ENCODE data around the gene GPX7.
"Not testable (repeated sequence)": the region's sequence is repeated elsewhere in the genome, so short reads cannot be mapped to it uniquely, and the experiment has no call there.

The GPX7 gene

GRCh38 chr1:52571783-52572182 lies 30.4 kb upstream of the GPX7 start:
- in situ Hi-C loops (cut with HindIII; ENCODE audit: low sequenced_read_pairs) = loop anchor here (5.0 kb wide), 2 partner anchors 36 to 91 kb away; no protein-coding TSS in a partner anchor

GRCh38 chr1:52572387-52572786 lies 29.8 kb upstream of the GPX7 start:
- H3K4me3 ChIP-seq (ENCODE audit: low read depth, low read length) = no peak overlapping the region
- TF ChIP-seq CTCF (IDR thresholded peaks at IDR 0.05; ENCODE audit: low read depth, low read length, missing control alignments) = no peak
- in situ Hi-C loops (cut with HindIII; ENCODE audit: low sequenced_read_pairs) = loop anchor here (5.0 kb wide), 2 partner anchors 35 to 90 kb away; no protein-coding TSS in a partner anchor
- DNase-seq (ENCODE audit: low read depth) = no peak

More at GRCh38 chr1:52571783-52572182, 30.4 kb upstream of the GPX7 start:
- TF ChIP-seq CTCF (IDR thresholded peaks at IDR 0.05; ENCODE audit: low read depth, low read length, missing control alignments) = no peak
- H3K4me3 ChIP-seq (ENCODE audit: low read depth, low read length) = no peak overlapping the region
- no peak for DNase-seq (ENCODE audit: low read depth)

- peak; percentile 92 for DNase-seq (ENCODE audit: low read depth)
- in situ Hi-C loops (cut with HindIII; ENCODE audit: low sequenced_read_pairs) = loop anchor here (5.0 kb wide), 2 partner anchors 33 to 88 kb away; no protein-coding TSS in a partner anchor
- TF ChIP-seq CTCF (IDR thresholded peaks at IDR 0.05; ENCODE audit: low read depth, low read length, missing control alignments) = no peak
- no peak overlapping the region for H3K4me3 ChIP-seq (ENCODE audit: low read depth, low read length)
These were observed 27.6 kb upstream of the GPX7 start for GRCh38 chr1:52574594-52574993.

GRCh38 chr1:52576074-52576473 lies 26.1 kb upstream of the GPX7 start:
- no peak for TF ChIP-seq CTCF (IDR thresholded peaks at IDR 0.05; ENCODE audit: low read depth, low read length, missing control alignments)
- H3K4me3 ChIP-seq (ENCODE audit: low read depth, low read length) = no peak overlapping the region
- in situ Hi-C loops (cut with HindIII; ENCODE audit: low sequenced_read_pairs) = no loop called here
- DNase-seq (ENCODE audit: low read depth) = no peak

- DNase-seq (ENCODE audit: low read depth); H3K4me3 ChIP-seq (ENCODE audit: low read depth, low read length); in situ Hi-C loops (cut with HindIII; ENCODE audit: low sequenced_read_pairs): not testable (repeated sequence)
These were observed 24.1 kb upstream of the GPX7 start for GRCh38 chr1:52578066-52578465.

- DNase-seq (ENCODE audit: low read depth) = no peak
- TF ChIP-seq CTCF (IDR thresholded peaks at IDR 0.05; ENCODE audit: low read depth, low read length, missing control alignments) = no peak
- H3K4me3 ChIP-seq (ENCODE audit: low read depth, low read length) = no peak overlapping the region
- in situ Hi-C loops (cut with HindIII; ENCODE audit: low sequenced_read_pairs) = no loop called here
These were observed 22.8 kb upstream of the GPX7 start for GRCh38 chr1:52579415-52579814.

- no peak overlapping the region for H3K4me3 ChIP-seq (ENCODE audit: low read depth, low read length)
- no peak for DNase-seq (ENCODE audit: low read depth)
- in situ Hi-C loops (cut with HindIII; ENCODE audit: low sequenced_read_pairs) = no loop called here
- no peak for TF ChIP-seq CTCF (IDR thresholded peaks at IDR 0.05; ENCODE audit: low read depth, low read length, missing control alignments)
These were observed 21.9 kb upstream of the GPX7 start for GRCh38 chr1:52580283-52580682.

Measured in astrocyte of the cerebellum (primary cell).